B cell (primary cell): ENCODE measurements around the gene SREBF1. TPM values are rescaled to one million over a fixed set of nuclear protein-coding genes. Genes with fewer than 3 reads are reported as not detected.

Source experiments
- ATAC-seq: fragments of 200-7000 bp; cut with Tn5 transposase; one replicate; pipeline ENCODE4 v1.10.0; 2021; ENCODE audit warnings: low read depth, mild to moderate bottlenecking, moderate number of reproducible peaks, moderate library complexity
- CTCF ChIA-PET: fragments of 350-600 bp; sonication (Branson Sonifier 250); formaldehyde crosslinking; loops from one replicate; lab custom pipeline; 2021; ENCODE audit warnings: antibody characterized with exemption, inconsistent platforms; lab: Charles Lee
- POLR2A ChIA-PET: fragments of 350-600 bp; sonication (Branson Sonifier 250); formaldehyde crosslinking; loops from one replicate; lab custom pipeline; 2021; ENCODE audit warnings: antibody characterized with exemption; lab: Charles Lee
- DNase-seq: peaks from one replicate; pipeline ENCODE4 v3.0.0; 2013
- H2AFZ ChIP-seq: 2 replicates; pipeline ENCODE4 v1.6.1; 2012; ENCODE audit warnings: mild to moderate bottlenecking, low read depth, low read length; ENCODE audit not compliant: insufficient read depth, poor library complexity, severe bottlenecking
- H3K27ac ChIP-seq, 2 donors: 1 replicate in 1 of 2; 2 replicates in 1 of 2; pipeline ENCODE4 v1.5.1; 2012 to 2013; ENCODE audit warnings: low read length in 2 of 2, mild to moderate bottlenecking in 2 of 2, moderate library complexity in 1 of 2
- H3K27me3 ChIP-seq, 4 experiments: fragments of 200-600 bp in 1 of 4; sonication (generic) in 1 of 4; replicated peaks in 1 of 4; 1 replicate in 2 of 4; 2 replicates in 2 of 4; pipeline versions ENCODE4 v1.6.1 to v1.7.0; 2013 to 2016; ENCODE audit warnings: low read length in 3 of 4, mild to moderate bottlenecking in 2 of 4, mixed read lengths in 1 of 4, moderate library complexity in 1 of 4; ENCODE audit not compliant: insufficient read depth in 4 of 4, control insufficient read depth in 3 of 4; ENCODE audit errors: control extremely low read depth in 1 of 4
- H3K36me3 ChIP-seq, 2 experiments: replicated peaks in 1 of 2; 1 replicate in 1 of 2; 2 replicates in 1 of 2; pipeline versions ENCODE4 v1.6.1 to v1.7.1; 2013; ENCODE audit warnings: low read length in 1 of 2; ENCODE audit not compliant: insufficient read depth in 2 of 2, control insufficient read depth in 1 of 2; ENCODE audit errors: control extremely low read depth in 1 of 2, extremely low read depth in 1 of 2
- H3K4me1 ChIP-seq, 2 donors: fragments of 200-600 bp in 1 of 2; sonication (generic) in 1 of 2; 1 replicate in 1 of 2; 2 replicates in 1 of 2; pipeline versions ENCODE4 v1.5.1 to v1.6.1; 2013 to 2017; ENCODE audit warnings: low read length in 2 of 2; ENCODE audit not compliant: control insufficient read depth in 2 of 2, insufficient read depth in 2 of 2
- H3K4me2 ChIP-seq: replicated peaks from 2 replicates; pipeline ENCODE3; 2012; ENCODE audit warnings: mild to moderate bottlenecking, low read depth, low read length; ENCODE audit not compliant: poor library complexity, severe bottlenecking
- H3K4me3 ChIP-seq, 5 experiments: fragments of 200-600 bp in 1 of 5; sonication (generic) in 1 of 5; 1 replicate in 3 of 5; 2 replicates in 2 of 5; pipeline versions ENCODE4 v1.5.1 to v1.7.0; 2011 to 2016; ENCODE audit warnings: low read length in 4 of 5, mild to moderate bottlenecking in 4 of 5, low read depth in 2 of 5, control low read depth in 1 of 5, moderate library complexity in 1 of 5; ENCODE audit not compliant: insufficient read depth in 1 of 5; ENCODE audit errors: control extremely low read depth in 1 of 5, extremely low read depth in 1 of 5
- H3K79me2 ChIP-seq: fragments of 200-600 bp; sonication (generic); one replicate; pipeline ENCODE4 v1.6.0; 2016; ENCODE audit warnings: low read length; ENCODE audit not compliant: control insufficient read depth, insufficient read depth
- H3K9ac ChIP-seq: fragments of 200-600 bp; sonication (generic); 2 replicates; pipeline ENCODE4 v1.6.1; 2017; ENCODE audit warnings: mild to moderate bottlenecking, low read length, moderate library complexity
- H3K9me3 ChIP-seq, 3 donors: one replicate each; pipeline versions ENCODE4 v1.6.1 to v1.7.1; 2013; ENCODE audit warnings: low read length in 2 of 3; ENCODE audit not compliant: control insufficient read depth in 2 of 3, insufficient read depth in 1 of 3; ENCODE audit errors: control extremely low read depth in 1 of 3
- H4K20me1 ChIP-seq: 2 replicates; pipeline ENCODE4 v1.6.0; 2012; ENCODE audit warnings: mild to moderate bottlenecking, low read length; ENCODE audit not compliant: insufficient read depth, control insufficient read depth, poor library complexity, severe bottlenecking
- H3K27ac Mint-ChIP-seq: one replicate; pipeline ENCODE4 v1.8.0; 2021; ENCODE audit warnings: mixed read lengths
- H3K27me3 Mint-ChIP-seq: one replicate; pipeline ENCODE4 v1.8.0; 2021; ENCODE audit warnings: mixed read lengths
- H3K4me1 Mint-ChIP-seq: one replicate; pipeline ENCODE4 v1.8.0; 2021; ENCODE audit warnings: mixed read lengths
- H3K4me3 Mint-ChIP-seq: one replicate; pipeline ENCODE4 v1.8.0; 2021; ENCODE audit warnings: mixed read lengths
- H3K9me3 Mint-ChIP-seq: one replicate; pipeline ENCODE4 v1.8.0; 2022; ENCODE audit warnings: mixed read lengths; ENCODE audit not compliant: insufficient read depth
- EZH2 ChIP-seq: IDR thresholded peaks from 2 replicates; pipeline ENCODE4 v1.6.1; 2012; ENCODE audit warnings: borderline replicate concordance, low read depth, mild to moderate bottlenecking, moderate library complexity, low read length; ENCODE audit not compliant: insufficient read depth, poor library complexity, severe bottlenecking
- WGBS: methylation state at CpG from one replicate; pipeline ENCODE4 v1.1.5; 2013; ENCODE audit warnings: missing lambda C conversion rate; ENCODE audit not compliant: insufficient coverage; 5-methylcytosine and 5-hydroxymethylcytosine counted together
- intact Hi-C: fragments of 100-400 bp; cut with micrococcal nuclease; formaldehyde crosslinking; loops from one replicate; pipeline ENCODE4 v1.10.0; 2022
- polyA plus RNA-seq: library from polyadenylated mRNA; depleted of rRNA; stranded (reverse); fragments of >200 nt; gene quantifications from 2 replicates; pipeline ENCODE4 v1.2.3, GENCODE V29; 2012
- total RNA-seq, 2 donors: library from RNA; stranded (reverse); fragments of 120-200 nt in 1 of 2; gene quantifications; 1 replicate in 1 of 2; 2 replicates in 1 of 2; pipeline versions ENCODE4 v1.2.3 to v1.2.4, GENCODE V29; 2013 to 2022
- TF ChIP-seq, protein P1 (sequence below): fragments of 200-600 bp; IDR thresholded peaks from one replicate; pipeline ENCODE4 v1.8.0; 2022; ENCODE audit warnings: antibody characterized with exemption, mild to moderate bottlenecking

The SREBF1 gene
- total and polyA plus RNA-seq, 2 donors (not counting 1 experiment from before 2014, with no cell fraction given): 21.6 to 34.9 TPM

DNA sequence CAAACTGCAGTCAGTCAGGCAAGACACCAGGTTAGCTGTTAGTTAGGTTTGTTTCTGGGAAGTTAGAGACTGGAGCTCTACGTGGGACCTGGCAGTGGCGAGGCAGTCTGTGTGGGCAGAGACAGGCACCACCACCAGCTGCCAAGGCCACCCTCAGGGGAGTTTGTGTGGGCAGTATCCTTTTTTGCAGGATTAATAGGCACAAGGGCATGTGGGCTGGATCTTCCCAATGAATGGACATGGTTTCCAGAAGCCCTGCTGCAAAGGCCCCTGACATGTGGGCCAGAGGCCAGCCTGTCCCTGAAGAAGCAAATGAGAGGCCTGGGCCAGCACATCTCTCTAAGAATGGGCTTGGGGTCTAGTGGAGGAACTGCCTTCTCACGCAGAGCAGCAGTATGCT, 19.2 kb upstream of the SREBF1 start:
- Histone ChIP-seq H3K9me3 (no peaks in the 10 kb centered on the region), H3K27ac (no peak overlapping the region), H4K20me1 (peaks cover 4% of the 10 kb centered on the region), H3K4me3 (no peak overlapping the region), H2AFZ (no peak overlapping the region), H3K36me3 (no peaks in the 10 kb centered on the region), H3K79me2 (no peaks in the 10 kb centered on the region), H3K9ac (no peak overlapping the region), H3K4me2 (no peak overlapping the region), H3K27me3 (no peaks in the 10 kb centered on the region), H3K4me1 (peaks cover 4 to 15% of the 10 kb centered on the region in 2 donors)
- Mint-ChIP-seq H3K9me3 (no peaks in the 10 kb centered on the region), H3K27ac (no peak overlapping the region), H3K27me3 (no peaks in the 10 kb centered on the region), H3K4me3 (no peak overlapping the region), H3K4me1 (peaks cover 10% of the 10 kb centered on the region)
- ATAC-seq (no peak), DNase-seq (no peak)
- TF ChIP-seq, protein P1, sequence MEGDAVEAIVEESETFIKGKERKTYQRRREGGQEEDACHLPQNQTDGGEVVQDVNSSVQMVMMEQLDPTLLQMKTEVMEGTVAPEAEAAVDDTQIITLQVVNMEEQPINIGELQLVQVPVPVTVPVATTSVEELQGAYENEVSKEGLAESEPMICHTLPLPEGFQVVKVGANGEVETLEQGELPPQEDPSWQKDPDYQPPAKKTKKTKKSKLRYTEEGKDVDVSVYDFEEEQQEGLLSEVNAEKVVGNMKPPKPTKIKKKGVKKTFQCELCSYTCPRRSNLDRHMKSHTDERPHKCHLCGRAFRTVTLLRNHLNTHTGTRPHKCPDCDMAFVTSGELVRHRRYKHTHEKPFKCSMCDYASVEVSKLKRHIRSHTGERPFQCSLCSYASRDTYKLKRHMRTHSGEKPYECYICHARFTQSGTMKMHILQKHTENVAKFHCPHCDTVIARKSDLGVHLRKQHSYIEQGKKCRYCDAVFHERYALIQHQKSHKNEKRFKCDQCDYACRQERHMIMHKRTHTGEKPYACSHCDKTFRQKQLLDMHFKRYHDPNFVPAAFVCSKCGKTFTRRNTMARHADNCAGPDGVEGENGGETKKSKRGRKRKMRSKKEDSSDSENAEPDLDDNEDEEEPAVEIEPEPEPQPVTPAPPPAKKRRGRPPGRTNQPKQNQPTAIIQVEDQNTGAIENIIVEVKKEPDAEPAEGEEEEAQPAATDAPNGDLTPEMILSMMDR: no peak
- TF ChIP-seq EZH2: no peak
- WGBS: 80% methylated on average over 3 of the region's 3 CpGs
- intact Hi-C loops: no loop called here
- POLR2A ChIA-PET: no interaction called here
- CTCF ChIA-PET: interaction anchor here (1.9 to 2.6 kb wide), 2 partner anchors 20 to 176 kb away, joined by 5 to 11 read pairs; partner anchors contain the start of gene RAI1

DNA sequence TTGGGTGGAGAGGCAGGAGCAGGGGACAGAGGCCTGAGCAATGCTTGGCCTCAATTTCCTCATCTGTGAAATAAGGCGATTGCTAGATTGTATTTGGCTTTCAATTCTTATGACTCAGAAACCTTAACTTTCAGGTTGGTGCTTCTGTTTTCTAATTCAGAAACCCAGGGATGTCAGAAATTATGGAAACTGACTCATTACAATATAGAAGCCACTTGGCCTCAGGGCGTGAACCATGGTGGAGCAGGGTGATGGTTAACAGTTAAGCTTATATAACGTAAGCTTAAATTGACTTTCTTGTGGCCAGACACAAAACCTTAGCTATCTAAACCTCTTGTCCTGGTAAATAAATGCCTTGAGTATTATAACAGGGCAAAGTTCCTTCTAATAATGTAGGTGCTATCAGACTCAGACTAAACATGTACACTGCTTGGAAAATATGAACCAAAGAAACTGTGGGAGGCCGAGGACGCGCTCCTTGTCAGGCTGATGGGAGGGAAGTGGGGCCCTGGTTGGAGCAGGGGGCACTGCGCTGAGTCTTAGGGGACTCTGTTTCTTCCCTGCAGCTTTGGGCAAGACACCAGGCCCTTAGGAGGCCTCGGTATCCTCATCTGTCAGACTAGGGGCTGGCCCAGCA, 17.1 kb upstream of the SREBF1 start:
- H3K4me3 ChIP-seq: no peak overlapping the region
- Mint-ChIP-seq H3K27ac (no peak overlapping the region), H3K4me3 (no peak overlapping the region), H3K9me3 (no peaks in the 10 kb centered on the region), H3K4me1 (peaks cover 29% of the 10 kb centered on the region), H3K27me3 (no peaks in the 10 kb centered on the region)
- no peaks in the 10 kb centered on the region for H3K27me3 ChIP-seq
- 100% methylated on average over 4 of the region's 8 CpGs for WGBS
- H3K36me3 ChIP-seq: no peaks in the 10 kb centered on the region
- H3K27ac ChIP-seq: no peak overlapping the region
- intact Hi-C loops: no loop called here
- H3K9ac ChIP-seq: no peak overlapping the region
- no peak overlapping the region for H2AFZ ChIP-seq
- no peaks in the 10 kb centered on the region for H3K79me2 ChIP-seq
- no peaks in the 10 kb centered on the region for H4K20me1 ChIP-seq
- H3K4me1 ChIP-seq: peaks cover 24 to 26% of the 10 kb centered on the region in 2 donors
- no peak for ATAC-seq
- no peak for TF ChIP-seq EZH2
- TF ChIP-seq, protein P1: no peak
- CTCF ChIA-PET: interaction anchor here (1.3 to 2.2 kb wide), 4 partner anchors 18 to 170 kb away, joined by 3 to 12 read pairs (median 6); no protein-coding TSS in a partner anchor
- no peak overlapping the region for H3K4me2 ChIP-seq
- H3K9me3 ChIP-seq: no peaks in the 10 kb centered on the region
- POLR2A ChIA-PET: no interaction called here
- no peak for DNase-seq
